GM23338 (cell line): ENCODE data around the gene CDK14. TPM values are rescaled to one million over a fixed set of nuclear protein-coding genes. Genes with fewer than 3 reads are reported as not detected.

Experiments
- ATAC-seq: fragments of 200-7000 bp; cut with Tn5 transposase; 3 replicates; pipeline ENCODE4 v1.9.1; 2020
- DNase-seq: peaks from one replicate; pipeline ENCODE4 v3.0.0-alpha.2; 2015; ENCODE audit warnings: low spot score
- H2AFZ ChIP-seq: fragments of 200-600 bp; sonication (generic); 2 replicates; pipeline ENCODE4 v1.8.0; 2016; ENCODE audit warnings: antibody characterized with exemption, mild to moderate bottlenecking, moderate library complexity
- H3F3A ChIP-seq: fragments of 200-600 bp; sonication (generic); replicated peaks from 2 replicates; pipeline ENCODE4 v1.8.0; 2017; ENCODE audit warnings: antibody characterized with exemption, mixed run types, low read depth
- H3K27ac ChIP-seq: fragments of 200-600 bp; sonication (generic); 2 replicates; pipeline ENCODE4 v1.6.1; 2016; ENCODE audit warnings: low read depth
- H3K27me3 ChIP-seq: fragments of 200-600 bp; sonication (generic); 2 replicates; pipeline ENCODE4 v1.8.0; 2016; ENCODE audit warnings: mild to moderate bottlenecking, mixed run types, moderate library complexity; ENCODE audit not compliant: insufficient read depth
- H3K36me3 ChIP-seq: fragments of 200-600 bp; sonication (generic); 2 replicates; pipeline ENCODE4 v1.8.0; 2016; ENCODE audit warnings: mild to moderate bottlenecking; ENCODE audit not compliant: insufficient read depth
- H3K4me1 ChIP-seq: fragments of 200-600 bp; sonication (generic); 2 replicates; pipeline ENCODE4 v1.8.0; 2016; ENCODE audit warnings: mild to moderate bottlenecking, moderate library complexity; ENCODE audit not compliant: insufficient read depth
- H3K4me2 ChIP-seq: fragments of 200-600 bp; sonication (generic); 2 replicates; pipeline ENCODE4 v1.7.1; 2017; ENCODE audit warnings: mixed run types
- H3K4me3 ChIP-seq: fragments of 200-600 bp; sonication (generic); 2 replicates; pipeline ENCODE4 v1.6.1; 2016; ENCODE audit warnings: mixed run types
- H3K79me2 ChIP-seq: fragments of 200-600 bp; sonication (generic); replicated peaks from 2 replicates; pipeline ENCODE4 v1.8.0; 2017; ENCODE audit warnings: mild to moderate bottlenecking; ENCODE audit not compliant: insufficient read depth
- H3K9me2 ChIP-seq: fragments of 200-600 bp; sonication (generic); 2 replicates; pipeline ENCODE4 v1.8.0; 2017; ENCODE audit not compliant: insufficient read depth
- H4K20me1 ChIP-seq: fragments of 200-600 bp; sonication (generic); replicated peaks from 2 replicates; pipeline ENCODE4 v1.8.0; 2017; ENCODE audit warnings: mild to moderate bottlenecking; ENCODE audit not compliant: insufficient read depth
- H3K27ac Mint-ChIP-seq: 2 replicates; pipeline ENCODE4 v1.8.0; 2020; ENCODE audit warnings: inconsistent platforms, mild to moderate bottlenecking, moderate library complexity, mixed read lengths
- H3K27me3 Mint-ChIP-seq: 3 replicates; pipeline ENCODE4 v1.8.0; 2022; ENCODE audit warnings: low read depth, mild to moderate bottlenecking, moderate library complexity, mixed read lengths, inconsistent platforms; ENCODE audit not compliant: insufficient read depth, poor library complexity
- H3K36me3 Mint-ChIP-seq: 3 replicates; pipeline ENCODE4 v1.8.0; 2021; ENCODE audit warnings: low read depth, mild to moderate bottlenecking, inconsistent platforms, moderate library complexity, mixed read lengths
- H3K4me1 Mint-ChIP-seq: 3 replicates; pipeline ENCODE4 v1.8.0; 2020; ENCODE audit warnings: mild to moderate bottlenecking, inconsistent platforms, mixed read lengths
- H3K4me3 Mint-ChIP-seq: 3 replicates; pipeline ENCODE4 v1.8.0; 2021; ENCODE audit warnings: moderate library complexity, mild to moderate bottlenecking, inconsistent platforms, mixed read lengths
- H3K9me3 Mint-ChIP-seq: 3 replicates; pipeline ENCODE4 v1.8.0; 2020; ENCODE audit warnings: moderate library complexity, mild to moderate bottlenecking, inconsistent platforms, mixed read lengths
- JUNB ChIP-seq: IDR thresholded peaks from one replicate; pipeline ENCODE4 v1.6.1; 2016; ENCODE audit warnings: antibody characterized with exemption; ENCODE audit not compliant: unreplicated experiment
- NANOG ChIP-seq: IDR thresholded peaks from 2 replicates; pipeline ENCODE4 v1.6.1; 2016; ENCODE audit warnings: antibody characterized with exemption, borderline replicate concordance
- POLR2AphosphoS5 ChIP-seq: IDR thresholded peaks from 2 replicates; pipeline ENCODE4 v1.6.1; 2016; ENCODE audit warnings: antibody characterized with exemption, low read depth
- polyA plus RNA-seq: library from polyadenylated mRNA; unstranded; fragments of >200 nt; fragmentation: Nextera tagmentation; extraction: Ambion mirVana; gene quantifications from 2 replicates; pipeline ENCODE4 v1.2.1, GENCODE V29; 2016
- total RNA-seq: library from RNA; depleted of rRNA; stranded (reverse); fragments of >200 nt; shearing (Covaris generic); gene quantifications from 2 replicates; pipeline ENCODE4 v1.2.3, GENCODE V29; 2014
- TF ChIP-seq, protein P1 (sequence below), 2 experiments: fragments of 200-600 bp in 1 of 2; sonication (generic) in 1 of 2; conservative IDR thresholded peaks; 2 replicates each; pipeline versions ENCODE4 v1.5.1 to v1.6.1; 2016 to 2017; ENCODE audit warnings: antibody characterized with exemption in 2 of 2, low read depth in 2 of 2, mild to moderate bottlenecking in 2 of 2, moderate library complexity in 1 of 2
- TF ChIP-seq, protein P2 (sequence below): fragments of 250-450 bp; sonication (Bioruptor Pico); IDR thresholded peaks from 2 replicates; pipeline ENCODE4 v1.5.0; 2020; ENCODE audit warnings: mild to moderate bottlenecking, moderate library complexity

The CDK14 gene
- total and polyA plus RNA-seq, 2 experiments from 2014 or later, result 11.2 to 24.0 TPM

GRCh38 chr7:91247500-91247899 is 651.4 kb downstream of the CDK14 start:
- H3K9me2 ChIP-seq, result peaks cover 11% of the 10 kb centered on the region; the same call in 1 of the 2 replicates
- H3K27ac ChIP-seq, result no peak overlapping the region
- Mint-ChIP-seq H3K9me3 (no peaks in the 10 kb centered on the region), H3K27ac (no peak overlapping the region), H3K4me1 (no peaks in the 10 kb centered on the region), H3K36me3 (no peaks in the 10 kb centered on the region), H3K27me3 (peaks cover 6% of the 10 kb centered on the region), H3K4me3 (no peak overlapping the region)
- H2AFZ ChIP-seq, result no peak overlapping the region
- H3K4me3 ChIP-seq, result no peak overlapping the region
- DNase-seq (peak; percentile 21), ATAC-seq (no peak; the same call in 2 of the 3 replicates)
- H3K27me3 ChIP-seq, result no peaks in the 10 kb centered on the region
- no peaks in the 10 kb centered on the region for H3K79me2 ChIP-seq
- H4K20me1 ChIP-seq, result no peaks in the 10 kb centered on the region
- H3K4me1 ChIP-seq, result no peaks in the 10 kb centered on the region
- H3F3A ChIP-seq, result no peaks in the 10 kb centered on the region
- no peaks in the 10 kb centered on the region for H3K36me3 ChIP-seq
- TF ChIP-seq, protein P1, sequence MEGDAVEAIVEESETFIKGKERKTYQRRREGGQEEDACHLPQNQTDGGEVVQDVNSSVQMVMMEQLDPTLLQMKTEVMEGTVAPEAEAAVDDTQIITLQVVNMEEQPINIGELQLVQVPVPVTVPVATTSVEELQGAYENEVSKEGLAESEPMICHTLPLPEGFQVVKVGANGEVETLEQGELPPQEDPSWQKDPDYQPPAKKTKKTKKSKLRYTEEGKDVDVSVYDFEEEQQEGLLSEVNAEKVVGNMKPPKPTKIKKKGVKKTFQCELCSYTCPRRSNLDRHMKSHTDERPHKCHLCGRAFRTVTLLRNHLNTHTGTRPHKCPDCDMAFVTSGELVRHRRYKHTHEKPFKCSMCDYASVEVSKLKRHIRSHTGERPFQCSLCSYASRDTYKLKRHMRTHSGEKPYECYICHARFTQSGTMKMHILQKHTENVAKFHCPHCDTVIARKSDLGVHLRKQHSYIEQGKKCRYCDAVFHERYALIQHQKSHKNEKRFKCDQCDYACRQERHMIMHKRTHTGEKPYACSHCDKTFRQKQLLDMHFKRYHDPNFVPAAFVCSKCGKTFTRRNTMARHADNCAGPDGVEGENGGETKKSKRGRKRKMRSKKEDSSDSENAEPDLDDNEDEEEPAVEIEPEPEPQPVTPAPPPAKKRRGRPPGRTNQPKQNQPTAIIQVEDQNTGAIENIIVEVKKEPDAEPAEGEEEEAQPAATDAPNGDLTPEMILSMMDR (conservative IDR thresholded peaks at IDR 0.05; ENCODE audit: low read depth in 2 of 2), result peak; percentile 24 to 38
- TF ChIP-seq JUNB, result no peak
- no peak for TF ChIP-seq NANOG
- TF ChIP-seq, protein P2, sequence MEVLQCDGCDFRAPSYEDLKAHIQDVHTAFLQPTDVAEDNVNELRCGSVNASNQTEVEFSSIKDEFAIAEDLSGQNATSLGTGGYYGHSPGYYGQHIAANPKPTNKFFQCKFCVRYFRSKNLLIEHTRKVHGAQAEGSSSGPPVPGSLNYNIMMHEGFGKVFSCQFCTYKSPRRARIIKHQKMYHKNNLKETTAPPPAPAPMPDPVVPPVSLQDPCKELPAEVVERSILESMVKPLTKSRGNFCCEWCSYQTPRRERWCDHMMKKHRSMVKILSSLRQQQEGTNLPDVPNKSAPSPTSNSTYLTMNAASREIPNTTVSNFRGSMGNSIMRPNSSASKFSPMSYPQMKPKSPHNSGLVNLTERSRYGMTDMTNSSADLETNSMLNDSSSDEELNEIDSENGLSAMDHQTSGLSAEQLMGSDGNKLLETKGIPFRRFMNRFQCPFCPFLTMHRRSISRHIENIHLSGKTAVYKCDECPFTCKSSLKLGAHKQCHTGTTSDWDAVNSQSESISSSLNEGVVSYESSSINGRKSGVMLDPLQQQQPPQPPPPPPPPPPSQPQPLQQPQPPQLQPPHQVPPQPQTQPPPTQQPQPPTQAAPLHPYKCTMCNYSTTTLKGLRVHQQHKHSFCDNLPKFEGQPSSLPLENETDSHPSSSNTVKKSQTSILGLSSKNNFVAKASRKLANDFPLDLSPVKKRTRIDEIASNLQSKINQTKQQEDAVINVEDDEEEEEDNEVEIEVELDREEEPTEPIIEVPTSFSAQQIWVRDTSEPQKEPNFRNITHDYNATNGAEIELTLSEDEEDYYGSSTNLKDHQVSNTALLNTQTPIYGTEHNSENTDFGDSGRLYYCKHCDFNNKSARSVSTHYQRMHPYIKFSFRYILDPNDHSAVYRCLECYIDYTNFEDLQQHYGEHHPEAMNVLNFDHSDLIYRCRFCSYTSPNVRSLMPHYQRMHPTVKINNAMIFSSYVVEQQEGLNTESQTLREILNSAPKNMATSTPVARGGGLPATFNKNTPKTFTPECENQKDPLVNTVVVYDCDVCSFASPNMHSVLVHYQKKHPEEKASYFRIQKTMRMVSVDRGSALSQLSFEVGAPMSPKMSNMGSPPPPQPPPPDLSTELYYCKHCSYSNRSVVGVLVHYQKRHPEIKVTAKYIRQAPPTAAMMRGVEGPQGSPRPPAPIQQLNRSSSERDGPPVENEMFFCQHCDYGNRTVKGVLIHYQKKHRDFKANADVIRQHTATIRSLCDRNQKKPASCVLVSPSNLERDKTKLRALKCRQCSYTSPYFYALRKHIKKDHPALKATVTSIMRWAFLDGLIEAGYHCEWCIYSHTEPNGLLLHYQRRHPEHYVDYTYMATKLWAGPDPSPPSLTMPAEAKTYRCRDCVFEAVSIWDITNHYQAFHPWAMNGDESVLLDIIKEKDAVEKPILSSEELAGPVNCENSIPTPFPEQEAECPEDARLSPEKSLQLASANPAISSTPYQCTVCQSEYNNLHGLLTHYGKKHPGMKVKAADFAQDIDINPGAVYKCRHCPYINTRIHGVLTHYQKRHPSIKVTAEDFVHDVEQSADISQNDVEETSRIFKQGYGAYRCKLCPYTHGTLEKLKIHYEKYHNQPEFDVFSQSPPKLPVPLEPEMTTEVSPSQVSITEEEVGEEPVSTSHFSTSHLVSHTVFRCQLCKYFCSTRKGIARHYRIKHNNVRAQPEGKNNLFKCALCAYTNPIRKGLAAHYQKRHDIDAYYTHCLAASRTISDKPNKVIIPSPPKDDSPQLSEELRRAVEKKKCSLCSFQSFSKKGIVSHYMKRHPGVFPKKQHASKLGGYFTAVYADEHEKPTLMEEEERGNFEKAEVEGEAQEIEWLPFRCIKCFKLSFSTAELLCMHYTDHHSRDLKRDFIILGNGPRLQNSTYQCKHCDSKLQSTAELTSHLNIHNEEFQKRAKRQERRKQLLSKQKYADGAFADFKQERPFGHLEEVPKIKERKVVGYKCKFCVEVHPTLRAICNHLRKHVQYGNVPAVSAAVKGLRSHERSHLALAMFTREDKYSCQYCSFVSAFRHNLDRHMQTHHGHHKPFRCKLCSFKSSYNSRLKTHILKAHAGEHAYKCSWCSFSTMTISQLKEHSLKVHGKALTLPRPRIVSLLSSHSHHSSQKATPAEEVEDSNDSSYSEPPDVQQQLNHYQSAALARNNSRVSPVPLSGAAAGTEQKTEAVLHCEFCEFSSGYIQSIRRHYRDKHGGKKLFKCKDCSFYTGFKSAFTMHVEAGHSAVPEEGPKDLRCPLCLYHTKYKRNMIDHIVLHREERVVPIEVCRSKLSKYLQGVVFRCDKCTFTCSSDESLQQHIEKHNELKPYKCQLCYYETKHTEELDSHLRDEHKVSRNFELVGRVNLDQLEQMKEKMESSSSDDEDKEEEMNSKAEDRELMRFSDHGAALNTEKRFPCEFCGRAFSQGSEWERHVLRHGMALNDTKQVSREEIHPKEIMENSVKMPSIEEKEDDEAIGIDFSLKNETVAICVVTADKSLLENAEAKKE, result no peak
- TF ChIP-seq POLR2AphosphoS5, result no peak
- no peak overlapping the region for H3K4me2 ChIP-seq
